ENCODE data around the gene SNCA.

The SNCA gene

DNA sequence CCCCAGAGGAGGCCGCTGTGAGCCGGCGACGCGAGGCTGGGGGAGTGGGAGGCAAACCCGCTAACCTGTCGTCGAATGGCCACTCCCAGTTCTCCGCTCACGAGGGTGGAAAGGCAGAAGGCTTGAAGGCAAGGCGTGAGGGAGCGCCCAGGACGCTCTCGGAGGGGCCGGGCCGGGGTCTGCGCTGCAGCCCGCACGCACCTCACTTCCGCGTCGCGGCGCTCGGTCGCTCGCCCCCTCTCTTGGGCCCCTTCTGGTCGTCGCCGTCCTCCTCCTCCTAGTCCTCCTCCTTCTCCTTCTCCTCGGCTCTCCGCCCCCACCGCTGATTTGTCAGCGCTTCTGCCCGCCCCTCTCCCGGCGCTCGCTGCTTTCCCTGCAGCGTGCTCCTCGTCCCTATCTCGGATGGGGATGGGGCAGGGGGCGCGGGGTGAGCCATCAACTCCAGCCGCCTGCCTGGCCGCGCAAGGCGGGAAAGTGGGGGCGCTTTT is at the start of gene SNCA:
TSS of gene SNCA (minus strand) at position 265 of the 488 bp plus-strand sequence. CDS start 1,494 bp downstream, outside the sequence.
- peak; percentile 72 to 77 for DNase-seq

DNA sequence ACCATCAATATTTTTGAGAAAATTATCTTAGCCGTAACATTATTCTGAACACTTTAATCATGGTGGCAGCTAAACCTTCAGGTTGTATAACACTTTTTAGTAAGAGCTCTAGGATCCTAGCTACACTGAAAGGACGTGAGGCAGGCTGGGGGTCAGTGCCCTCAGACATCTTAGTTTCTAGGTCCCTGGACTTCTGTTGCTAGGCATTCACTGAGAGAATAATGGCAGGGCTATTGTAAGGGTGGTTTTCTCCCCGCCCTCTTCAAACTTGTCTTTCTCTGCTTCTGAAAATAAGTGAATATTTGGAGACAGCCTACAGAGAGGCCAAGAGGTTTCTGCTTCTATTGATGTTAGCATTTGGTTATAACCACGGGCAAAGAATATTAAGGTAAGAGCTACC is 42.3 kb upstream of the SNCA start:
- DNase-seq = no peak

DNA sequence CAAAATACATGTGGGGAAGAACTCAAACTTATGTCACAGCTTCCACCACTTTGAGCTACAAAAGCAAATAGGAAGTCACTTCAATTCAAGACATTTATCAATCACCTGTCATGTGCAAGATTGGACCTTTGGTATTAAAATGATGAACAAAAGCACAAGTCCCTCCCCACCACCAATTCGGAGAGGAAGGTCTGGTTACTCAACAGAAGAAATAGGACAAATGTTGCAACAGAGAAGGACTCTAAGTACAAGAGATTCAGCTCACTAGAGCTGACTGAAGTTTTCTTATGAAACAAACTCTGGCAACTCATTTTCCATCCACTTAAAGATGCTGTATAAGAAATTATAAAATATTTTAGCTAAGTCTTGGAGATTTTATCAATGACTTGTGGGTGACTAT is 41.6 kb upstream of the SNCA start:
- no peak for DNase-seq

DNA sequence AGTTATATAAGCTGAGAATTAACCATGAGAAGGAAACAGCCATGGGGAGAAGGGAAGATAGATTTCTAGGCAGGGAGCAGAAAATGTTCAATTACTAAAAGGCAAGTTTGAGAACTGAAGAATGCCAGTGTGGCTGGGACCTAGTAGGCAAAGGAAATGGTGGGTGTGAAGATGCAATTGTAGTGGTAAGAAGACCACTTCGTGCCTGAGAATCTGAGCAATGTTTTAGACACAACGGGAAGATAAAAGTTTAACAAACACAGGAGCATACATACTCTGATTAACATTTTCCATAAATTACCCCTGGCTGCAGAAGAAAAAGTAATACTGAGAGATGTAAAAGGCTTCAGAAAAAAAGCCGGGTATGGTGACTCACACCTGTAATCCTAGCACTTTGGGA is 39.6 kb upstream of the SNCA start:
- DNase-seq = no peak

- DNase-seq = no peak
These were observed 34.2 kb upstream of the SNCA start for GRCh38 chr4:89871211-89871610.

GRCh38 chr4:89868999-89869589 is 32.1 kb upstream of the SNCA start:
- no peak for DNase-seq

DNA sequence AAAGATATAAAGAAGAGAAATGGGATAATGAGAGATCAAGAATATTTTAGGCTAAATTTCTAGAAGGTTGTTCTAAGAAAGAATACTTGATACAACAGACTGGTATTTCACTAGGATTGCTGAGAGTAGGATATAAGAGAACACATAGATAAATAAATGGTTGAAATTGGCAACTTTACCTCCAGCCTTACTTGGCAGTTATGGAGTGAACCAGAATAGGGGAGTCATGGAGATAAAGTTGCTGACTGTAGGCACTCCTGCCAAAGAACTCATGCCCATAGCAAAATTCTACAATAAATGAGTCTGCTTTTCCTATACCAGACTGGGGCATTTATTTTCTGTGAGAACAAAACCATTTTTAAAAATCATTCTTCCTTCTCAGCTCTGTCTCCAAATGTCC is 31.3 kb upstream of the SNCA start:
- no peak for DNase-seq

DNA sequence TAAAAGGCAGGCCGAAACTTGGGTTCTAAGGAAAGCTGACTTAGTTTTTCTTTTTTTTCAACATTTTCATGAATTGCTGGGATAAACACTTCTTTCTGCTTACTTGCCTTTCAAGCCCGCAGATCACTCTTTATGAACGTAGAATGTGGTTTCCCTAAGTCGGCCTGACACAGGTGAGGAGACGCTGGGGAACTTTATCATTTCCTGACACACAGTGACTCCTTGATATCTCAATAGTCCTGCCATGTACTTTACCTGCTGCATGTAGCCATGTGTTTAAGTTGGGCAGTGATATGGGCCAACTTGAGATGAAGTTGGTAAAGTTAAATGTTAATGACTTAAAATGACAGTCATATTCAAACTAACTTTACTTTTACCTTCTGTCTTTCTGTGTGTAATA is 26.6 kb upstream of the SNCA start:
- no peak for DNase-seq

GRCh38 chr4:89860971-89861370 is 24.0 kb upstream of the SNCA start:
- DNase-seq = no peak

DNA sequence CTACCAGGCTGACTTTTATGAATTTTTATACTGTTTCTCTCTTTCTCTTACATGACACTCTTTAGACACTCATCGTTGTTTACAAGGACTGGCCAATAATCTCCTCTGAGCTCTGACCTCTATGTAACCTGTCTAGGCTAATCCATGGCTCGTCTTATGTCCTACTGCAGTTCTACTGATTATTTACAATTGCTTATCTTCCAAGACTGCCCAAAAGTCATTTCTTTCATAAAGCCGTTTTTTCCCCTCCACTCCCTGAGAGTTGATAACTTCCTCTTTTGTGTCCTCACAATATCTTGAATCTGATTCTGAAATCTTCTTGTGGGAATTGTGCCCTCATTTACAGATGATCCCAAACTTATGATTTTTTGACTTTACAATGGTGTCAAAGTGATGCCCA is 18.3 kb upstream of the SNCA start:
- DNase-seq = no peak

- no peak for DNase-seq
These were observed 10.8 kb upstream of the SNCA start for GRCh38 chr4:89847571-89848325.

DNA sequence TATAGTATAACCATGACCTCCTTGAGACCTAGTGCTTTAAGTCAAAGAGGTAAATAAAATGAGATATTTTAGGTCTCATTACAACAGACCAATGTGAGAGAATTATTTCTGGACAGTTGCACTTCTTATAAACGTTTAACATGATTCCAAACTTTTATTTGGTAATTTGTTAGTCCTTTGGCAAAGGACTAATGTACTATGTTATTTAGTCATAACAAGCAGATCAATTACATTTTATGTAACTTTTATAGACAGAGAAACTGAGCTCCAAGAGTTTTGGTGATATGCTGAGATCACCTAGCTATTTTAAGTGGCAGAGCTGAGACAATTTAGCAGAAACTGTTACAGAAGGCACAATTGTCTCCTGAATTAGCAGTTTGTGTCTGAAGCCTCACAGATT is 2.6 kb upstream of the SNCA start:
- no peak for DNase-seq

DNA sequence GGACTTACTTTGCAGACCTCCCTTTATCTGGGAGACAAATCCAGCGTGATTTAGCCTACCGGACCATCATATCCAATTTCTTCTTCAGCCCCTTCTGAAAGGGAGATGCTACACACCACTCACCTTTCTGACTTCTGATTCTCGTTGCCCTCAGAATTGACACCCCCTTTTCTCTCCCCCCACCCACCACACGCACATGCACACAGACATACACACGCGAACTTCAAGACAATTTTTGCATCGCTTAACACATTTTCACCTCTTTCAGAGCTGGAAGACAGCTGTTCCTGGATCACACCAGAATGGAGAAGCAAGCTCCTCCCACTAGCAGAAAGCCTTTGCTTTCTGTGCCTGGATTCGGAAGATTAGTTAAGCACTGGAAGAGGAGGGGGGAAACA is 1.0 kb upstream of the SNCA start:
- DNase-seq = peak; percentile 2 to 23

DNA sequence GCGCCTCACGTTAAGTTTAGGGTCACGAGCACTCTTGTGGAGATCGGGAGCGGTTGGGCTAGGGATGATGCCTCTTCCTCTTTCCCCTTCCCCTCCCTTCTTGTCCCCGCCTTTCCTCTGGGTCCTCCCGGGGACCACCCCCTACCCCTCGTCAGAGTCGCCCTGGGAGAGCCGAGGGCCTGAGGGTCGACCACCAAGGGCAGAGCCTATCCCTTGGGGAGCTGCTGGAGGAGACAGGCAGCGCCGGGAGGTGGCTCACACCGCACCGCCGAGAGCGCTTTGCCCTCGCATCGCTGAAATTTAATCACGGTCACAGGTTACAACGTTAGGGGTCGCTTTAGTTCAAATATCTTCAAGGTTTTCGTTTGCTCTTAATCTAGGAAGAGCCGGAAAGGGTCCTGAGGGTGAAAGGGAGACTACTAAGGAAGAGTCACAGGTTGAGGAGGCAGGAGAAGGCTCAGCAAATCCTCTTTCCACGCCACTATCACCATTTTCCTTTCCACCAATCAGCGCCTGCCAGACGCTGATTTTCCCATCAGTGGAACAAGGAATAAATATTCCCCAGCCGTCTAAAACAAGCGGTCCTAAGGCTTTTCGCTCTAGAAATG is 528 bp upstream of the SNCA start:
- DNase-seq = peak; percentile 11 to 46

DNA sequence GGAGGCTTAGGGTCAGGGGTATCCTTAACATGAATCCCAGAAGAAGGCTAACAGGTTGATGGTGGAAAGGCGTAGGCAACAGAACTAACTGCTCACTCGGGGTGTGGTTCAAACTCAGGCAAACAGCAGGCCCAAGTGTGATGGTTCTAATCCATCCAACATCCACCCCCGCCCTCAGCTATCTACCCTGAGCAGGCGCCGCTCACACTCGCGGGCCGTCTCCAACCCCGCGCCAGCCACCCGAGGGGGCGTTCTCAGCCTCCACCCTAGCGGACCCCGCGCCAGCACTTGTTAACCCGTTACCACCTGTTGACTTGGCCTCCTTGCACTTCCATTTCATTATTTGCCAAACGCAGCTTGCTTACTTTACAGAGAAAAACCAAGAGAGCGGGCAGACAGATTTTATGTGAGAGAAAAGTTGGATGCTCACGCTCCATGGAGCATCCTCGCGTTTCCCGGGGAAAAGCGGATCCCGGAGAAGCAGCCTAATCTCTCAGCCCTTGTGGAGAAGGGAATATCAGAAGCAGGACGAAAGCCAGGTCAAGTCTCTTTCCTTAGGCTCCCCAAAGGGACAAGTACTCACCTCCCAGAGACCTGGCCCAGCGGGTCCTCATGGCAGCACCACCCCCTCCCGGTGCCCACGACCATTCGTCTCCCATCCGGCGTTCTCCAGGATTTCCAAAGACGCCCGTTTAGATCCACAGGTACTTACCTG is 773 bp downstream of the SNCA start:
- DNase-seq = no peak

- no peak for DNase-seq
These were observed 1.5 kb downstream of the SNCA start for GRCh38 chr4:89835413-89835812.

DNA sequence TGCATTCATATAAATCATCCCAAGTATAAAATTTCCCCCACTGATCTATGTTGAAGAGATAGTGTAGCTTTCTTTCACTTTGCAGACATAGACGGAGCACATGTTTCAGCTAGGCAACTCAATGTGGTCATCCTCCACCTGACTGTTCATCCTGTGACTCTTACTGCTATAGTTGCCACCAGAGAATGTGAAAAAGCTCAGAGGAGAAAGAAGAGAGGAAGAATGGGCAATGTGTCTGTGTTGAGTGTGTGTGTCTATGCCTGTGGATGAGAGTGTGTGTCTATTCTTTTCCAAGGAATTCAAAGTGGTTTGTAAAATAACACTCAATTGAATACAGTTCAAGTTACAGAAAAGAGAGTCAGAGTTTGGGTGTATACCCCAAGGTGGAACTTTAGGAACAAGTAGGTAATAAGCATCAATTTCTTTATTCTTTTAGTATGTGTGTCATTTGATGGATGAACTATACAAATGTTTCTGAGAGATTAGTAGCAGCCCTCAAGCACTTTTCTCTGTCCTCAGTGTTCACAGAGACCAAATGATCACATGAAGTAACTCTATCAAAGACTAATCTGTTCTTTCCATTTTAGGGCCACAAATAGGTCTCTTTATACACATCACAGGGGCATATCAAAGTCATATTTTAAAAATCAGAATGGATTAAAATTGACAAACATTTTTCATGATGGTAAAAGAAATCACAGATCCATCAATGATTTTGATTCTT is 2.3 kb downstream of the SNCA start:
- no peak for DNase-seq

- no peak for DNase-seq
These were observed 7.4 kb downstream of the SNCA start for GRCh38 chr4:89829470-89830138.

DNA sequence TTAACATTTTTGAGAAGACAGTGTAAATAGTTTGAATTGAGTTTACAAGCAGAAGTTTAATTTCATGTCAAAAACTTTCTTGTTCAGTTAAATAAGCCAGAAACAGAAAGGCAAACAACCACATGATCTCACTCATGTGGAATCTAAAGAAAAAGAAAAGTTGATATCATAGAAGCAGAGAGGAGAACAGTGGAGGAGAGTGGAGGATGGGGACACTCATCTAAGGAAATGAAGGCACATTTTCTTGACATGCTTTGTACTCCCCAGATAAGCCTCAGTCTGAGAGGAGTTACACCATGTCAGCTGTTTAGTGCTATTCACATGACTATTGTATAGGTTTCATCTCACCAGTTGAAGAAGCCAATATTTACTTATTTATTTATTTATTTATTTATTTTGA is 13.5 kb downstream of the SNCA start:
- no peak for DNase-seq

DNA sequence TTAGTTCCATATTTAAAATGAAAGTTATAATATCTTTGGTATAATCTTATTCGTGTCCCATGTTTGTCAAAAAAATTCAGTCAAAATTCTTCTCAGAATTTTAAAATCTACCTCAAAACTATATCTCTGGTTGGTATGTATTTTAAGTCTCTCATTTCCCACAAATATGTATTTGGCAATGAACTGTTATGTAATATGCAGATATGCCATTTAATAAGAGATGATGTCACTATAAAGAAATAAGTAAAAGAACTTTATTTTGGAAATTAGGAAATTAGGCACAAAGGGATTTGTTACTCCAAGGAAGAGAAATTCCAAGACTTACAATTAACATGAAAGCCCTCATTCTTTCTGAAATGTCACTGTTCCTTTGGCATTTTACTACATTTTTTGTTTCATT is 15.3 kb downstream of the SNCA start:
- DNase-seq = no peak

GRCh38 chr4:89820010-89820409 is 17.0 kb downstream of the SNCA start:
- DNase-seq = no peak

DNA sequence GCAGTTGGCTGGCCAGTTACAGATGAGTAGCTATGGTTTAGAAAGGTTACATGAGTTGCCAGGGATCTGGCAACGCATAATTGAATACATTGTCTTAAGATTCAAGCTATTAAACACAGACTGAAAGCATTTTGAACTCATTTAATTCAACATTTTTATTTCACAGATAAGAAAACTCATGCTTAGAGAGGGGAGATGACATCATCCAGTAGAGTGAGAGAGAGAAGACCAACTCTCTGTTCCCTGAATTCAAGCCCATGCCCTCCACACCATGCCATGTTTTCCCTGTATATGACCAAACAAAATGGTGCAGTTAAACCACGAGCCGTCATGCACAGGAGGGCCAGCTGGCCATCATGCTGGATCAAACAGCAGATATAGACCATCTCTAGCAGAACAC is 22.6 kb downstream of the SNCA start:
- no peak for DNase-seq

Measured in NCI-H2081 (cell line).